ENCODE measurements around the gene JCAD.

Gene JCAD

GRCh38 chr10:30047924-30048531 is 11.4 kb downstream of the JCAD start:
- DNase-seq: no peak

- no peak for DNase-seq
Measured at GRCh38 chr10:30047430-30047829, 12.0 kb downstream of the JCAD start.

GRCh38 chr10:30046476-30046875 is 12.9 kb downstream of the JCAD start:
- no peak for DNase-seq

GRCh38 chr10:30045961-30046360 is 13.4 kb downstream of the JCAD start:
- no peak for DNase-seq

GRCh38 chr10:30043476-30044270 is 15.7 kb downstream of the JCAD start:
- DNase-seq: no peak

GRCh38 chr10:30042820-30043219 is 16.6 kb downstream of the JCAD start:
- no peak for DNase-seq

GRCh38 chr10:30041196-30042105 is 17.9 kb downstream of the JCAD start:
- DNase-seq: no peak

GRCh38 chr10:30040597-30040996 is 18.8 kb downstream of the JCAD start:
- DNase-seq: no peak

- DNase-seq: no peak
Measured at GRCh38 chr10:30039988-30040387, 19.4 kb downstream of the JCAD start.

- peak in 1 of 58 donors; percentile 26 for DNase-seq
Measured at GRCh38 chr10:30039567-30039966, 19.8 kb downstream of the JCAD start.

- DNase-seq: no peak
Measured at GRCh38 chr10:30038781-30039536, 20.4 kb downstream of the JCAD start.

- no peak for DNase-seq
Measured at GRCh38 chr10:30037620-30038336, 21.6 kb downstream of the JCAD start.

GRCh38 chr10:30036811-30037210 is 22.6 kb downstream of the JCAD start:
- DNase-seq: no peak

- DNase-seq: no peak
Measured at GRCh38 chr10:30036341-30036740, 23.0 kb downstream of the JCAD start.

GRCh38 chr10:30034433-30035137 is 24.8 kb downstream of the JCAD start:
- DNase-seq: no peak

- DNase-seq: no peak
Measured at GRCh38 chr10:30032125-30032524, 27.3 kb downstream of the JCAD start.

- DNase-seq: no peak
Measured at GRCh38 chr10:30029872-30030256, 29.5 kb downstream of the JCAD start.

GRCh38 chr10:30029164-30029871 is 30.1 kb downstream of the JCAD start:
- DNase-seq: peak in 1 of 58 donors; percentile 26

GRCh38 chr10:30028738-30029030 is 30.7 kb downstream of the JCAD start:
- DNase-seq: no peak

Measured in anterior cingulate cortex (tissue), 58 donors.